H1 (cell line): ENCODE data around the gene CDK5RAP2. TPM values are rescaled to one million over a fixed set of nuclear protein-coding genes. Genes with fewer than 3 reads are reported as not detected.

Experiments
- CTCF ChIA-PET: fragments of 300-600 bp; sonication (Branson Sonifier 250); formaldehyde crosslinking; loops from one replicate; lab custom pipeline; 2021; ENCODE audit not compliant: partially characterized antibody; lab: Charles Lee
- POLR2A ChIA-PET: fragments of 300-600 bp; sonication (Branson Sonifier 250); formaldehyde crosslinking; loops from one replicate; lab custom pipeline; 2021; ENCODE audit warnings: inconsistent platforms; ENCODE audit not compliant: partially characterized antibody; lab: Charles Lee
- DNase-seq, 2 experiments: peaks; one replicate each; pipeline versions ENCODE4 v3.0.0 to v3.0.0-alpha.2; 2010 to 2022; ENCODE audit warnings: low spot score in 2 of 2, low read depth in 1 of 2, mixed read lengths in 1 of 2
- FAIRE-seq: peaks from 2 replicates; lab custom pipeline; 2011; peaks lifted over from hg19 to GRCh38; lab: Jason Lieb, UNC
- H2AFZ ChIP-seq: 2 replicates; pipeline ENCODE4 v1.8.1; 2012; ENCODE audit warnings: low read length, inconsistent platforms
- H2AK5ac ChIP-seq: 2 replicates; pipeline ENCODE4 v1.6.1; 2013; ENCODE audit warnings: low read depth, low read length
- H2BK120ac ChIP-seq: replicated peaks from 2 replicates; pipeline ENCODE3; 2013; ENCODE audit warnings: low read depth, low read length, inconsistent platforms
- H2BK12ac ChIP-seq: 2 replicates; pipeline ENCODE4 v1.6.1; 2013; ENCODE audit warnings: low read depth, low read length
- H2BK15ac ChIP-seq: 2 replicates; pipeline ENCODE4 v1.6.1; 2013; ENCODE audit warnings: low read length
- H2BK20ac ChIP-seq: 2 replicates; pipeline ENCODE4 v1.6.1; 2013; ENCODE audit warnings: low read length
- H2BK5ac ChIP-seq: 2 replicates; pipeline ENCODE4 v1.6.1; 2013; ENCODE audit warnings: low read depth, low read length
- H3K14ac ChIP-seq: 2 replicates; pipeline ENCODE4 v1.6.1; 2013; ENCODE audit warnings: inconsistent platforms; ENCODE audit not compliant: insufficient read length
- H3K18ac ChIP-seq: 2 replicates; pipeline ENCODE4 v1.6.1; 2013; ENCODE audit warnings: low read length; ENCODE audit errors: extremely low read depth
- H3K23ac ChIP-seq: 2 replicates; pipeline ENCODE4 v1.6.1; 2013; ENCODE audit warnings: inconsistent platforms; ENCODE audit not compliant: insufficient read length
- H3K23me2 ChIP-seq: 2 replicates; pipeline ENCODE4 v1.6.1; 2013; ENCODE audit warnings: low read depth, low read length
- H3K27ac ChIP-seq: 2 replicates; pipeline ENCODE4 v1.6.1; 2011; ENCODE audit warnings: low read depth, low read length, inconsistent platforms
- H3K27me3 ChIP-seq, 4 experiments: replicated peaks in 1 of 4; 1 replicate in 1 of 4; 2 replicates in 3 of 4; pipeline versions ENCODE4 v1.6.1 to v1.8.1; 2011 to 2013; ENCODE audit warnings: low read length in 3 of 4, mild to moderate bottlenecking in 3 of 4, inconsistent platforms in 2 of 4, mixed read lengths in 2 of 4, moderate library complexity in 1 of 4; ENCODE audit not compliant: control insufficient read depth in 3 of 4, insufficient read depth in 3 of 4; ENCODE audit errors: extremely low read depth in 1 of 4
- H3K36me3 ChIP-seq, 4 experiments: 2 replicates each; pipeline versions ENCODE4 v1.6.1 to v1.8.1; 2011 to 2013; ENCODE audit warnings: mild to moderate bottlenecking in 4 of 4, low read length in 3 of 4, moderate library complexity in 2 of 4, control low read depth in 1 of 4, inconsistent platforms in 1 of 4; ENCODE audit not compliant: insufficient read depth in 4 of 4, control insufficient read depth in 2 of 4
- H3K4ac ChIP-seq: replicated peaks from 2 replicates; pipeline ENCODE3; 2013; ENCODE audit warnings: low read length, low read depth, mixed read lengths, inconsistent platforms; ENCODE audit not compliant: insufficient read length
- H3K4me1 ChIP-seq, 4 experiments: replicated peaks in 1 of 4; 1 replicate in 1 of 4; 2 replicates in 3 of 4; pipeline versions ENCODE4 v1.6.1 to v1.8.1; 2011 to 2013; ENCODE audit warnings: low read length in 3 of 4, inconsistent platforms in 2 of 4, mixed read lengths in 1 of 4; ENCODE audit not compliant: insufficient read depth in 4 of 4, control insufficient read depth in 3 of 4
- H3K4me2 ChIP-seq, 2 experiments: 2 replicates each; pipeline versions ENCODE4 v1.6.1 to v1.8.1; 2011 to 2013; ENCODE audit warnings: low read depth in 2 of 2, low read length in 2 of 2, control low read depth in 1 of 2, inconsistent platforms in 1 of 2, mild to moderate bottlenecking in 1 of 2; ENCODE audit not compliant: insufficient read depth in 1 of 2
- H3K4me3 ChIP-seq, 4 experiments: fragments of 200-600, 300-600 bp in 1 of 4; sonication (generic), shearing (Covaris generic), sonication (Bioruptor Twin) in 1 of 4; 2 replicates each; pipeline versions ENCODE4 v1.5.1 to v1.8.1; 2011 to 2016; ENCODE audit warnings: low read length in 4 of 4, low read depth in 3 of 4, control low read depth in 2 of 4, inconsistent platforms in 2 of 4, mild to moderate bottlenecking in 2 of 4, mixed read lengths in 1 of 4, moderate library complexity in 1 of 4; ENCODE audit not compliant: insufficient read depth in 2 of 4; ENCODE audit errors: extremely low read depth in 1 of 4
- H3K56ac ChIP-seq: replicated peaks from 2 replicates; pipeline ENCODE3; 2013; ENCODE audit warnings: low read depth, mild to moderate bottlenecking, mixed read lengths, low read length, inconsistent platforms; ENCODE audit not compliant: insufficient read length
- H3K79me1 ChIP-seq: 2 replicates; pipeline ENCODE4 v1.6.1; 2013; ENCODE audit warnings: low read depth, low read length, control low read depth
- H3K79me2 ChIP-seq, 2 experiments: 2 replicates each; pipeline versions ENCODE4 v1.6.1 to v1.8.1; 2012 to 2013; ENCODE audit warnings: low read length in 2 of 2, mild to moderate bottlenecking in 2 of 2, inconsistent platforms in 1 of 2; ENCODE audit not compliant: insufficient read depth in 2 of 2, control insufficient read depth in 1 of 2
- H3K9ac ChIP-seq, 4 experiments: replicated peaks in 1 of 4; 1 replicate in 1 of 4; 2 replicates in 3 of 4; pipeline versions ENCODE4 v1.6.1 to v1.8.1; 2011 to 2013; ENCODE audit warnings: low read depth in 3 of 4, low read length in 3 of 4, control low read depth in 2 of 4, mild to moderate bottlenecking in 2 of 4, moderate library complexity in 2 of 4, inconsistent platforms in 1 of 4; ENCODE audit errors: extremely low read depth in 1 of 4
- H3K9me3 ChIP-seq, 2 experiments: 2 replicates each; pipeline versions ENCODE4 v1.6.1 to v1.8.1; 2012 to 2013; ENCODE audit warnings: mild to moderate bottlenecking in 2 of 2, moderate library complexity in 2 of 2, control low read depth in 1 of 2, inconsistent platforms in 1 of 2, low read depth in 1 of 2, low read length in 1 of 2, mixed read lengths in 1 of 2; ENCODE audit not compliant: insufficient read depth in 2 of 2
- H4K20me1 ChIP-seq, 2 experiments: replicated peaks in 1 of 2; 2 replicates each; pipeline versions ENCODE3 to v1.8.1; 2011 to 2013; ENCODE audit warnings: inconsistent platforms in 2 of 2, low read length in 2 of 2, mild to moderate bottlenecking in 1 of 2; ENCODE audit not compliant: insufficient read depth in 2 of 2, control insufficient read depth in 1 of 2
- H4K5ac ChIP-seq: 2 replicates; pipeline ENCODE4 v1.6.1; 2013; ENCODE audit warnings: low read length, low read depth, mixed read lengths, inconsistent platforms; ENCODE audit not compliant: insufficient read length
- H4K8ac ChIP-seq: 2 replicates; pipeline ENCODE4 v1.8.0; 2013; ENCODE audit warnings: mild to moderate bottlenecking, moderate library complexity, low read length, inconsistent platforms; ENCODE audit not compliant: insufficient read depth; ENCODE audit errors: extremely low read depth
- H4K91ac ChIP-seq: replicated peaks from 2 replicates; pipeline ENCODE3; 2013; ENCODE audit warnings: low read length, mixed read lengths, inconsistent platforms; ENCODE audit not compliant: insufficient read length
- MAFK ChIP-seq: IDR thresholded peaks from 2 replicates; pipeline ENCODE4 v1.6.1; 2012; ENCODE audit warnings: low read depth, mild to moderate bottlenecking, improper control_type of control experiment, low read length
- SIX5 ChIP-seq: IDR thresholded peaks from 2 replicates; pipeline ENCODE4 v1.6.1; 2011; ENCODE audit warnings: mild to moderate bottlenecking, low read depth, low read length
- SP4 ChIP-seq: IDR thresholded peaks from 2 replicates; pipeline ENCODE4 v1.6.1; 2012; ENCODE audit warnings: low read length, inconsistent platforms
- TEAD4 ChIP-seq: IDR thresholded peaks from 2 replicates; pipeline ENCODE4 v1.6.1; 2012; ENCODE audit warnings: low read depth, low read length, inconsistent platforms, mixed read lengths
- WGBS, 2 experiments: shearing (Covaris generic) in 1 of 2; methylation state at CpG; one replicate each; pipeline versions ENCODE4 v1.1.6 to v1.1.7; 2013 to 2015; ENCODE audit warnings: low lambda C conversion rate in 2 of 2, mixed read lengths in 2 of 2, inconsistent platforms in 1 of 2, low coverage in 1 of 2, missing lambda C conversion rate in 1 of 2; ENCODE audit not compliant: insufficient replicate concordance in 2 of 2, insufficient coverage in 1 of 2, insufficient read length in 1 of 2; ENCODE audit errors: extremely low coverage in 1 of 2, missing lambda C conversion rate in 1 of 2; 5-methylcytosine and 5-hydroxymethylcytosine counted together
- polyA plus RNA-seq, 7 experiments: library from polyadenylated mRNA; depleted of rRNA in 3 of 7; stranded (reverse) in 5 of 7; unstranded in 2 of 7; fragments of >200 nt in 5 of 7; fragments of 200-250 nt in 2 of 7; gene quantifications; 1 replicate in 5 of 7; 2 replicates in 1 of 7; 4 replicates in 1 of 7; pipeline versions ENCODE4 v1.2.1 to v1.2.3, GENCODE V29; 2011 to 2013; ENCODE audit warnings: missing spikeins in 2 of 7, mixed read lengths in 2 of 7
- total RNA-seq: library from RNA; stranded (reverse); fragmentation: NEBNext Ultra II Directional; extraction: Animal tissue kit (Norgen Biotek cat#: 25700); gene quantifications from 2 replicates; pipeline ENCODE4 v1.2.1, GENCODE V29; 2021

Gene CDK5RAP2
- total and polyA plus RNA-seq, 2 of the 8 experiments (the other 6 are each of a cell fraction or from before 2014, with no cell fraction given): 19.8 to 49.4 TPM

GRCh38 chr9:120362446-120362845 lies 217.5 kb downstream of the CDK5RAP2 start:
- Histone ChIP-seq H3K4me3 (no peak overlapping the region), H2AFZ (no peak overlapping the region), H3K27me3 (no peaks in the 10 kb centered on the region), H4K5ac (no peak overlapping the region), H4K91ac (no peak overlapping the region), H3K36me3 (no peaks in the 10 kb centered on the region), H3K56ac (no peak overlapping the region), H3K9me3 (no peaks in the 10 kb centered on the region), H3K79me2 (no peaks in the 10 kb centered on the region), H2BK120ac (no peak overlapping the region), H3K18ac (no peak overlapping the region), H4K8ac (no peak overlapping the region), H3K4ac (no peak overlapping the region), H3K23me2 (no peaks in the 10 kb centered on the region), H3K23ac (no peak overlapping the region), H3K9ac (no peak overlapping the region), H3K4me2 (no peak overlapping the region), H2AK5ac (no peak overlapping the region), H2BK12ac (no peak overlapping the region), H2BK5ac (no peak overlapping the region), H3K27ac (no peak overlapping the region), H3K14ac (no peak overlapping the region), H3K79me1 (no peaks in the 10 kb centered on the region), H3K4me1 (peaks cover 0 to 9% (median 0%) of the 10 kb centered on the region in 4 experiments; a peak in 1 of 7 replicates), H4K20me1 (no peaks in the 10 kb centered on the region), H2BK20ac (no peak overlapping the region), H2BK15ac (no peak overlapping the region)
- POLR2A ChIA-PET: no interaction called here
- WGBS, 2 experiments: 89% methylated on average over 3 of the region's 3 CpGs; no CpG with 5 or more reads in 1 of the 2 experiments
- CTCF ChIA-PET: no interaction called here
- FAIRE-seq (no peak), DNase-seq (no peak)
- TF ChIP-seq SP4: no peak
- TF ChIP-seq MAFK: no peak
- TF ChIP-seq SIX5: no peak
- TF ChIP-seq TEAD4: no peak
